Osteoblast (primary cell): ENCODE results near the gene DPP4. TPM values are rescaled to one million over a fixed set of nuclear protein-coding genes. Genes with fewer than 3 reads are reported as not detected.

ENCODE experiments used
- DNase-seq: peaks from one replicate; pipeline ENCODE4 v3.0.0; 2011; ENCODE audit warnings: low spot score, mixed read lengths; ENCODE audit not compliant: insufficient read length; ENCODE audit errors: missing footprints
- H2AFZ ChIP-seq: 2 replicates; pipeline ENCODE4 v1.6.0; 2011; ENCODE audit warnings: mild to moderate bottlenecking, low read length
- H3K27ac ChIP-seq: 2 replicates; pipeline ENCODE4 v1.5.1; 2011; ENCODE audit warnings: mild to moderate bottlenecking, low read depth, low read length, moderate library complexity
- H3K27me3 ChIP-seq: 2 replicates; pipeline ENCODE4 v1.6.0; 2012; ENCODE audit warnings: mild to moderate bottlenecking, control low read depth, inconsistent platforms, low read length, moderate library complexity; ENCODE audit not compliant: insufficient read depth
- H3K36me3 ChIP-seq: 2 replicates; pipeline ENCODE4 v1.5.1; 2011; ENCODE audit warnings: mild to moderate bottlenecking, low read length, control low read depth, moderate library complexity; ENCODE audit not compliant: insufficient read depth
- H3K4me1 ChIP-seq: 2 replicates; pipeline ENCODE4 v1.5.1; 2011; ENCODE audit warnings: mild to moderate bottlenecking, low read length, control low read depth, moderate library complexity; ENCODE audit not compliant: insufficient read depth
- H3K4me2 ChIP-seq: 2 replicates; pipeline ENCODE4 v1.6.0; 2011; ENCODE audit warnings: mild to moderate bottlenecking, low read length; ENCODE audit not compliant: insufficient read depth
- H3K4me3 ChIP-seq: fragments of 200-600 bp; sonication (generic); 3 replicates; pipeline ENCODE4 v1.5.1; 2012; ENCODE audit warnings: mild to moderate bottlenecking, low read length, inconsistent platforms; ENCODE audit not compliant: insufficient read depth
- H3K79me2 ChIP-seq: 2 replicates; pipeline ENCODE4 v1.6.0; 2012; ENCODE audit warnings: mild to moderate bottlenecking, low read length, control low read depth, inconsistent platforms; ENCODE audit not compliant: insufficient read depth
- H3K9me3 ChIP-seq: 2 replicates; pipeline ENCODE4 v1.5.1; 2011; ENCODE audit warnings: low read depth, low read length, control low read depth
- H4K20me1 ChIP-seq: 2 replicates; pipeline ENCODE4 v1.6.0; 2012; ENCODE audit warnings: mild to moderate bottlenecking, low read length, control low read depth; ENCODE audit not compliant: insufficient read depth
- total RNA-seq: library from RNA; depleted of rRNA; stranded (reverse); fragments of >200 nt; gene quantifications from 2 replicates; pipeline ENCODE4 v1.2.3, GENCODE V29; 2012
- TF ChIP-seq, protein P1 (sequence below): IDR thresholded peaks from 2 replicates; pipeline ENCODE4 v1.5.1; 2011; ENCODE audit warnings: mild to moderate bottlenecking, low read depth, low read length, moderate library complexity; ENCODE audit errors: extremely low read depth

The DPP4 gene
- total RNA-seq, 1 donor: 192 TPM

DNA sequence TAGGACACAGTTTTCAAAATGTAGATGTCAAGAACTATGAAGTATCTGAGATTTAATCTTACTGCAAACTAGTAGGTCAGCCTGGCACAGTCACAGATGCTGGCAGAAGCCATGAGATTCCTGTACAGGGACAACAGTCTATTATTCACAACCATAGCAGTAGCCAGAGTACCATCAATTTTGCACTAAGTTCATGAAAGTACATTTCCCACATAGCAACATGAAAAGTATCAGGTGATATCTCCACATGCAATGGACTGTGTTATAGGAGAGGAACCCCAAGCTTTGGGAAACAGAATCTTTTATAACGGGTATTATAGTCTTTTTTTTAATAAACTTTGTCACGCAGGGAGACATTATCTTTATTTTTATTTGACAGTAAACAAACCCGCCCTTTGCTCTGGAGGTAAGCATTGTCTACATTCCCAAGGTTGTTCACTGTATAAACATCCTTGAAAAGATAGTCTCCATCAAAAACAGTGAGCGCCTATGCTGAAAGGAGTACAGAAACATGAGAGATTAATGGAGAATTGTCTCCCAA lies 33.4 kb upstream of the DPP4 start:
- TF ChIP-seq, protein P1, sequence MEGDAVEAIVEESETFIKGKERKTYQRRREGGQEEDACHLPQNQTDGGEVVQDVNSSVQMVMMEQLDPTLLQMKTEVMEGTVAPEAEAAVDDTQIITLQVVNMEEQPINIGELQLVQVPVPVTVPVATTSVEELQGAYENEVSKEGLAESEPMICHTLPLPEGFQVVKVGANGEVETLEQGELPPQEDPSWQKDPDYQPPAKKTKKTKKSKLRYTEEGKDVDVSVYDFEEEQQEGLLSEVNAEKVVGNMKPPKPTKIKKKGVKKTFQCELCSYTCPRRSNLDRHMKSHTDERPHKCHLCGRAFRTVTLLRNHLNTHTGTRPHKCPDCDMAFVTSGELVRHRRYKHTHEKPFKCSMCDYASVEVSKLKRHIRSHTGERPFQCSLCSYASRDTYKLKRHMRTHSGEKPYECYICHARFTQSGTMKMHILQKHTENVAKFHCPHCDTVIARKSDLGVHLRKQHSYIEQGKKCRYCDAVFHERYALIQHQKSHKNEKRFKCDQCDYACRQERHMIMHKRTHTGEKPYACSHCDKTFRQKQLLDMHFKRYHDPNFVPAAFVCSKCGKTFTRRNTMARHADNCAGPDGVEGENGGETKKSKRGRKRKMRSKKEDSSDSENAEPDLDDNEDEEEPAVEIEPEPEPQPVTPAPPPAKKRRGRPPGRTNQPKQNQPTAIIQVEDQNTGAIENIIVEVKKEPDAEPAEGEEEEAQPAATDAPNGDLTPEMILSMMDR: no peak
- Histone ChIP-seq H3K79me2 (no peaks in the 10 kb centered on the region), H3K27me3 (no peaks in the 10 kb centered on the region), H3K27ac (no peak overlapping the region), H3K4me3 (no peak overlapping the region), H3K9me3 (no peaks in the 10 kb centered on the region), H3K4me1 (peaks cover 6% of the 10 kb centered on the region), H2AFZ (no peak overlapping the region), H3K4me2 (no peak overlapping the region), H4K20me1 (no peaks in the 10 kb centered on the region), H3K36me3 (no peaks in the 10 kb centered on the region)
- no peak for DNase-seq

DNA sequence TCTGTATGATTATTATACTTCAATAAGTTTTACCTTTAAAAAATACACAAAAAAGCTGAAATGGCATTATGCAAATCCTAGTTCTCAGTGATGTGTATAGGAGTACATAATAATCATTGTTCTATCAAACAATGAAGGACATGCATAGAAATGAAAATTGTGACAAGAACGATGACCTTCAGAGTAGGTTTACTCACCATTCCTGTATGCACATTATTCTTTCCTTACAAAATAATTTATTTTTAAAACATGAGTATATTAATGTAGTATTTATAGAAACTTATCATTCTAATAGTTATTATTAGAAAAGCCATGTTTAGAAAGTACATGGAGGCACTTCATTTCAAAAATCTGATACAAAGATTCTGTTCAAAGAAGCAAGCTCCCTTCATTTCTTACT lies 32.7 kb upstream of the DPP4 start:
- Histone ChIP-seq H3K36me3 (no peaks in the 10 kb centered on the region), H3K4me3 (no peak overlapping the region), H3K9me3 (no peaks in the 10 kb centered on the region), H3K27me3 (no peaks in the 10 kb centered on the region), H3K4me1 (peaks cover 6% of the 10 kb centered on the region), H2AFZ (no peak overlapping the region), H3K27ac (no peak overlapping the region), H3K4me2 (peak overlapping the region; percentile 14), H4K20me1 (no peaks in the 10 kb centered on the region), H3K79me2 (no peaks in the 10 kb centered on the region)
- no peak for DNase-seq
- TF ChIP-seq, protein P1: no peak

DNA sequence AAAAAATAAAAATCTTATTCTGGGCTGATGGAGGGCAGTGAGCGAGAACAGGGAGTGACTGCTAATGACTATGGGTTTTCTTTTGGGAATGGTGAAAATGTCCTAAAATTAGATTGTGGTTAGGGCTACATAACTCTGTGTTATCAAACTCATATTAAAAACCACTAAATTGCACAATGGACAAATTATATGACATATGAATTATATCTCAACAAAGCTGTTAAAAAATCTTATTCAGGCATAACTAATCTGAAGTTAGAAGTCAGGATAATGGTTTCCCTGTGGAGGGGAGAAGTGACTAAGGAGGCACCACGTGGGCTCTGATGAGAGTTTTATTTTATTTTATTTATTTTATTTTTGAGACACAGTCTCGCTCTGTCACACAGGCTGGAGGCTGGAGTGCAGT lies 32.1 kb upstream of the DPP4 start:
- peaks cover 6% of the 10 kb centered on the region for H3K4me1 ChIP-seq
- H3K9me3 ChIP-seq: no peaks in the 10 kb centered on the region
- no peaks in the 10 kb centered on the region for H3K79me2 ChIP-seq
- no peak overlapping the region for H3K27ac ChIP-seq
- no peaks in the 10 kb centered on the region for H3K27me3 ChIP-seq
- H3K36me3 ChIP-seq: no peaks in the 10 kb centered on the region
- peak; percentile 19 for DNase-seq
- no peaks in the 10 kb centered on the region for H4K20me1 ChIP-seq
- no peak overlapping the region for H2AFZ ChIP-seq
- H3K4me2 ChIP-seq: peak overlapping the region; percentile 14
- TF ChIP-seq, protein P1: no peak
- no peak overlapping the region for H3K4me3 ChIP-seq

DNA sequence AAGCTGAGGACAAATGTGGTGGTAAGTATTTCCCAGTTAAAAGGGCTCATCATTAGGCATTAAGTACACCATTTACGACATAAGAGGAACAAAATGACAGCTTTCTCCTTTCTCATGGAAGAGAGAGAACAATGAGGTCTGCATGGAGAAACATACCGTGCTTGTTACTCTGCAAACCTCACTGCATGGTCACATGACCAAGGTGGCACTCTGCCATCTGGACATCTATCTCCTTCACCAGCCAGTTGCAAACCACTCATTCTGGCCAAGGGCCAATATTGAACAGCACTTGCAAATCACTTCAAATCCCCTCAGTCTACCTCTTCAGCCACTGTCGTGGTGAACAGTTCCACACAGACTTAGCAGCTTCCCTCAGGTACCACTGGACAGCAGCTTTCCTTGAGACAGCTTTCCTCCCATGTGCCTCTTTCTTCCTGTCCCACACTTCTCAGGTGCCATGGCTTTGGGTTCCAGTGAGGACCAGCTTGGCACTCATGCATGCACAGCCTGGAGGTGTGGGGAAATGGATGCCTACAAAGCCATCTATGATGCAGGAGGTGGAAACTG lies 29.5 kb upstream of the DPP4 start:
- H3K27me3 ChIP-seq: no peaks in the 10 kb centered on the region
- H3K4me1 ChIP-seq: peaks cover 6% of the 10 kb centered on the region
- H3K27ac ChIP-seq: no peak overlapping the region
- no peaks in the 10 kb centered on the region for H3K36me3 ChIP-seq
- TF ChIP-seq, protein P1: no peak
- H3K4me3 ChIP-seq: no peak overlapping the region
- no peak overlapping the region for H3K4me2 ChIP-seq
- no peak overlapping the region for H2AFZ ChIP-seq
- H3K9me3 ChIP-seq: no peaks in the 10 kb centered on the region
- H4K20me1 ChIP-seq: no peaks in the 10 kb centered on the region
- DNase-seq: no peak
- H3K79me2 ChIP-seq: no peaks in the 10 kb centered on the region
